Keratinocyte (primary cell): ENCODE measurements around the gene ZSWIM3. TPM values are rescaled to one million over a fixed set of nuclear protein-coding genes. Genes with fewer than 3 reads are reported as not detected.

Experiments used
- DNase-seq: peaks from one replicate; pipeline ENCODE4 v3.0.0-alpha.2; 2011; ENCODE audit warnings: low read depth, missing footprints, low spot score
- FAIRE-seq: peaks from 2 replicates; lab custom pipeline; 2011; peaks lifted over from hg19 to GRCh38; lab: Jason Lieb, UNC
- H2AFZ ChIP-seq: 2 replicates; pipeline ENCODE4 v1.6.0; 2012; ENCODE audit warnings: low read length, control low read depth, inconsistent platforms; ENCODE audit not compliant: control insufficient read depth
- H3K27ac ChIP-seq: 2 replicates; pipeline ENCODE4 v1.5.1; 2011; ENCODE audit warnings: low read length; ENCODE audit not compliant: control insufficient read depth, insufficient read depth
- H3K27me3 ChIP-seq: 3 replicates; pipeline ENCODE4 v1.6.0; 2011; ENCODE audit warnings: low read length; ENCODE audit not compliant: control insufficient read depth, insufficient read depth; ENCODE audit errors: extremely low read depth
- H3K36me3 ChIP-seq, 2 experiments: 2 replicates in 1 of 2; 3 replicates in 1 of 2; pipeline ENCODE4 v1.5.1; 2011; ENCODE audit warnings: low read length in 2 of 2, mild to moderate bottlenecking in 1 of 2; ENCODE audit not compliant: control insufficient read depth in 2 of 2, insufficient read depth in 2 of 2; ENCODE audit errors: extremely low read depth in 1 of 2
- H3K4me1 ChIP-seq: 3 replicates; pipeline ENCODE4 v1.5.1; 2011; ENCODE audit warnings: low read length; ENCODE audit not compliant: control insufficient read depth, insufficient read depth; ENCODE audit errors: extremely low read depth
- H3K4me2 ChIP-seq: 3 replicates; pipeline ENCODE4 v1.6.0; 2011; ENCODE audit warnings: low read depth, low read length; ENCODE audit not compliant: control insufficient read depth, insufficient read depth; ENCODE audit errors: extremely low read depth
- H3K4me3 ChIP-seq, 3 experiments: fragments of 200-600 bp in 1 of 3; sonication (generic) in 1 of 3; 2 replicates in 2 of 3; 3 replicates in 1 of 3; pipeline ENCODE4 v1.5.1; 2011 to 2016; ENCODE audit warnings: low read length in 3 of 3, mild to moderate bottlenecking in 3 of 3, control low read depth in 2 of 3, inconsistent platforms in 1 of 3, low read depth in 1 of 3, mixed read lengths in 1 of 3, mixed run types in 1 of 3, moderate library complexity in 1 of 3; ENCODE audit not compliant: control insufficient read depth in 2 of 3, insufficient read depth in 2 of 3; ENCODE audit errors: extremely low read depth in 1 of 3
- H3K79me2 ChIP-seq: 2 replicates; pipeline ENCODE4 v1.6.0; 2012; ENCODE audit warnings: low read length; ENCODE audit not compliant: control insufficient read depth, insufficient read depth
- H3K9ac ChIP-seq: 3 replicates; pipeline ENCODE4 v1.6.0; 2011; ENCODE audit warnings: low read length; ENCODE audit not compliant: control insufficient read depth, insufficient read depth; ENCODE audit errors: extremely low read depth
- H3K9me1 ChIP-seq: 3 replicates; pipeline ENCODE4 v1.6.0; 2011; ENCODE audit warnings: low read length; ENCODE audit not compliant: control insufficient read depth, insufficient read depth; ENCODE audit errors: extremely low read depth
- H3K9me3 ChIP-seq: 2 replicates; pipeline ENCODE4 v1.5.1; 2012; ENCODE audit warnings: low read depth, low read length; ENCODE audit not compliant: control insufficient read depth
- H4K20me1 ChIP-seq: 3 replicates; pipeline ENCODE4 v1.6.0; 2011; ENCODE audit warnings: low read length; ENCODE audit not compliant: control insufficient read depth, insufficient read depth; ENCODE audit errors: extremely low read depth
- EZH2 ChIP-seq: IDR thresholded peaks from one replicate; pipeline ENCODE4 v1.6.1; 2012; ENCODE audit warnings: inconsistent platforms, mild to moderate bottlenecking, low read length, moderate library complexity
- dilution Hi-C: fragments of 300-500 bp; cut with MboI; formaldehyde crosslinking; loops from one replicate; pipeline ENCODE4 v1.7.0; 2020; ENCODE audit warnings: low sequenced_read_pairs; ENCODE audit not compliant: extremely low pct_ligation_motif_present
- polyA plus RNA-seq, 5 experiments: library from polyadenylated mRNA; depleted of rRNA in 3 of 5; stranded (reverse) in 3 of 5; stranded (forward) in 1 of 5; unstranded in 1 of 5; fragments of >200 nt; gene quantifications; 1 replicate in 1 of 5; 2 replicates in 3 of 5; 3 replicates in 1 of 5; pipeline versions ENCODE4 v1.2.1 to v1.2.3, GENCODE V29; 2011 to 2012; ENCODE audit warnings: missing spikeins in 2 of 5, low read depth in 1 of 5, low replicate concordance in 1 of 5
- TF ChIP-seq, protein P1 (sequence below), 3 experiments: IDR thresholded peaks in 1 of 3; conservative IDR thresholded peaks in 1 of 3; optimal IDR thresholded peaks in 1 of 3; 2 replicates in 2 of 3; 3 replicates in 1 of 3; pipeline versions ENCODE3 to v1.5.1; 2011; ENCODE audit warnings: low read length in 3 of 3, mild to moderate bottlenecking in 3 of 3, moderate library complexity in 2 of 3, control low read depth in 1 of 3, inconsistent platforms in 1 of 3; ENCODE audit not compliant: insufficient read depth in 2 of 3; ENCODE audit errors: extremely low read depth in 1 of 3

The ZSWIM3 gene
- polyA plus RNA-seq, 1 donor (not counting 4 experiments of a cell fraction or from before 2014, with no cell fraction given) = 2.0 TPM

GRCh38 chr20:45893831-45894230 lies 36.4 kb downstream of the ZSWIM3 start:
- H3K9me3 ChIP-seq = no peaks in the 10 kb centered on the region
- DNase-seq (no peak), FAIRE-seq (no peak)

DNA sequence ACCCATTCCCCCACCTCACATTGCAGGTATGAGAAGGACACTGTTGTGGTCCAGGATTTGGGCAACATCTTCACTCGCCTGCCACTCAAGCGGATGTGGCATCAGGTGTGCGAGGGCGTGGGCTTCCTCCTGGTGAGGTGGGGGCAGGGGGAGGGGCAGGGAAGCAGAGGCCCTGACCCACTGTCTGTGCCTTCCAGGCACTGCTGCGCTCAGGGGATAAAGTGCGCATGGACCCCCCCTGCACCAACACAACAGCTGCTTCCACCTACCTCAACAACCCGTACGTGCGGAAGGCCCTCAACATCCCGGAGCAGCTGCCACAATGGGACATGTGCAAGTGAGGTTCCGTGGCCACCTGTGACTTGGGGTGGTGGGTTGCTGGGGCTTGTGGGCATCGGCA lies 37.4 kb downstream of the ZSWIM3 start:
- no peaks in the 10 kb centered on the region for H4K20me1 ChIP-seq
- H3K79me2 ChIP-seq = no peaks in the 10 kb centered on the region
- no peak overlapping the region for H3K4me2 ChIP-seq
- TF ChIP-seq EZH2 = no peak
- TF ChIP-seq, protein P1, sequence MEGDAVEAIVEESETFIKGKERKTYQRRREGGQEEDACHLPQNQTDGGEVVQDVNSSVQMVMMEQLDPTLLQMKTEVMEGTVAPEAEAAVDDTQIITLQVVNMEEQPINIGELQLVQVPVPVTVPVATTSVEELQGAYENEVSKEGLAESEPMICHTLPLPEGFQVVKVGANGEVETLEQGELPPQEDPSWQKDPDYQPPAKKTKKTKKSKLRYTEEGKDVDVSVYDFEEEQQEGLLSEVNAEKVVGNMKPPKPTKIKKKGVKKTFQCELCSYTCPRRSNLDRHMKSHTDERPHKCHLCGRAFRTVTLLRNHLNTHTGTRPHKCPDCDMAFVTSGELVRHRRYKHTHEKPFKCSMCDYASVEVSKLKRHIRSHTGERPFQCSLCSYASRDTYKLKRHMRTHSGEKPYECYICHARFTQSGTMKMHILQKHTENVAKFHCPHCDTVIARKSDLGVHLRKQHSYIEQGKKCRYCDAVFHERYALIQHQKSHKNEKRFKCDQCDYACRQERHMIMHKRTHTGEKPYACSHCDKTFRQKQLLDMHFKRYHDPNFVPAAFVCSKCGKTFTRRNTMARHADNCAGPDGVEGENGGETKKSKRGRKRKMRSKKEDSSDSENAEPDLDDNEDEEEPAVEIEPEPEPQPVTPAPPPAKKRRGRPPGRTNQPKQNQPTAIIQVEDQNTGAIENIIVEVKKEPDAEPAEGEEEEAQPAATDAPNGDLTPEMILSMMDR (optimal IDR thresholded peaks at IDR 0.05 in 1 of 3, IDR thresholded peaks at IDR 0.05 in 1 of 3, conservative IDR thresholded peaks at IDR 0.05 in 1 of 3; ENCODE audit: extremely low read depth in 1 of 3, insufficient read depth in 2 of 3, low read length in 3 of 3) = no peak
- DNase-seq = no peak
- no peaks in the 10 kb centered on the region for H3K9me1 ChIP-seq
- H3K9ac ChIP-seq = no peak overlapping the region
- H3K36me3 ChIP-seq = peaks cover 13 to 25% of the 10 kb centered on the region in 2 experiments
- no peak overlapping the region for H3K4me3 ChIP-seq
- no peaks in the 10 kb centered on the region for H3K9me3 ChIP-seq
- H2AFZ ChIP-seq = no peak overlapping the region
- no peaks in the 10 kb centered on the region for H3K27me3 ChIP-seq
- dilution Hi-C loops = no loop called here
- H3K4me1 ChIP-seq = peaks cover 13% of the 10 kb centered on the region
- no peak for FAIRE-seq
- no peak overlapping the region for H3K27ac ChIP-seq

More at GRCh38 chr20:45893831-45894230, 36.4 kb downstream of the ZSWIM3 start:
- TF ChIP-seq, protein P1 (optimal IDR thresholded peaks at IDR 0.05 in 1 of 3, IDR thresholded peaks at IDR 0.05 in 1 of 3, conservative IDR thresholded peaks at IDR 0.05 in 1 of 3; ENCODE audit: extremely low read depth in 1 of 3, insufficient read depth in 2 of 3, low read length in 3 of 3) = no peak
- no peak for TF ChIP-seq EZH2
- Histone ChIP-seq H3K27ac (no peak overlapping the region), H3K4me1 (peaks cover 13% of the 10 kb centered on the region), H3K9ac (no peak overlapping the region), H2AFZ (no peak overlapping the region), H3K4me2 (no peak overlapping the region), H3K79me2 (no peaks in the 10 kb centered on the region), H4K20me1 (no peaks in the 10 kb centered on the region), H3K4me3 (no peak overlapping the region), H3K27me3 (no peaks in the 10 kb centered on the region), H3K36me3 (peaks cover 11 to 24% of the 10 kb centered on the region in 2 experiments), H3K9me1 (no peaks in the 10 kb centered on the region)
- dilution Hi-C loops = no loop called here
